ENCODE data around the gene MRPL17. TPM values are rescaled to one million over a fixed set of nuclear protein-coding genes. Genes with fewer than 3 reads are reported as not detected.
A peak's percentile ranks its signal among the peaks of the same experiment; 100 is the strongest.
"Not testable (repeated sequence)": the region's sequence is repeated elsewhere in the genome, so short reads cannot be mapped to it uniquely, and the experiment has no call there.

Gene MRPL17
- 162 TPM for polyA plus RNA-seq (2012; ENCODE audit: insufficient read depth, insufficient read length)

GRCh38 chr11:6682936-6683861 is at the start of gene MRPL17:
Gene MRPL17, minus strand, starts transcription at chr11:6683340. Its CDS starts 44 bp downstream, at chr11:6683296.
- peak; percentile 99 for DNase-seq (ENCODE audit: low read depth, low spot score)
- H3K4me3 ChIP-seq (ENCODE audit: low read length), result peak within 1 kb of the TSS; percentile 82

DNA sequence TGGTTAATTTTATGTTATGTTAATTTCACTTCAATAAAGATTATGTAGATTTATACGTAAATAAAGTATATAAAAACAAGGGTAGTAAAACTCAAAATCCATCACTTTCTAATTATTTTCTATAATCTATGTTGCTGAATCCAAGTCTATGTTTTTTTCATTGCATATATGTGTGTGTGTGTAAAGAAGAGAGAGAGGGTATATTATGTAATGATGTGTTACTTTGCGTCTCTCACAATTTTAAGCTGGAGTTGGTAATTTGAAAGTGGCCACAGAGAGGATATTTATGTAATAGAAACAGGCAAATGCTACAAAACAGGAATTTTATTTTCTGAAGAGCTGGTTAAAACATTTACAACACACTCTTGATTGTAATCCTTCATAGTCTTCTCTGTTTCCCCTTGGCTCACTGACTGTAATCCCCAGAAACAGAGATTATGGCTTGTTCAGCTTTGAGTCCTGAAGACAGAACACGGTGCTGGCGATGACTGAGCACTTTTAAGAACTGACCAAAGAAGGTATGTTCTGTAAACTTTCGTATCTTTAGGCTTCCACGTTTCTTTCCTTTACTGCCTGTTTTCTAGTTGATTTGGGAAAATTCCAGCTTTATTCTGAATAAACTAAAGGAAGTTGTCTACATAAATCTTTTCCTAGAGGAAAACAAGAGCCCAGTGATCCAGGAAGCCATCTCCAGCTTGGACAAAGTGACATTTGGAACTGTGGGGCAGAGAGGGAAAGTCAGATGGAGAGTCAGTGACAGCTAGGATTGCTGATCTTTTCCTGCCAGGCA is 45.0 kb upstream of the MRPL17 start:
- no peak for DNase-seq (ENCODE audit: low read depth, low spot score)

DNA sequence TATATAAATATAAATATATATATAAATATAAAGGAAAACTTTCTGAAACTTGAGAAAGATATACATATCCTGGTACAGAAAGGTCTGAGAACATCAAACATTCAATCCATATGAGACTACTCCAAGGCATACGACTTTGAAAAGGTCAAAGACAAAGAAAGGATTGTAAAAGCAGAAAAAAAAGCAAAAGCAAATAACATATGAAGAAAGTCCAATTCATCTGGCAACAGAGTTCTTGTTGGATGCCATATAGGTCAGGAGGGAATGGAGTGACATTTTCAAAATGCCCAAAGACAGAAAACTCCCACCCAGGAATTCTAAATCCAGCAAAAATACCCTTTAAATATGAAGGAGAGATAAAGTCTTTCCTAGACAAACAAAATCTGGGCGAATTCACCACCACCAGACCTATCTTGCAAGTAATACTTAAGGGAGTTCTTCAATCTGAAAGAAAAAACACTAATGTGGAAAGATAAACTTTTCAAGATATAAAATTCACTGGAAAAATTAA is 42.3 kb upstream of the MRPL17 start:
- no peak for DNase-seq (ENCODE audit: low read depth, low spot score)
- H3K4me3 ChIP-seq (ENCODE audit: low read length), result no peak overlapping the region

More for the DNA sequence above, 45.0 kb upstream of the MRPL17 start:
- no peak overlapping the region for H3K4me3 ChIP-seq (ENCODE audit: low read length)

GRCh38 chr11:6724013-6724412 is 40.9 kb upstream of the MRPL17 start:
- no peak overlapping the region for H3K4me3 ChIP-seq (ENCODE audit: low read length)
- no peak for DNase-seq (ENCODE audit: low read depth, low spot score)

DNA sequence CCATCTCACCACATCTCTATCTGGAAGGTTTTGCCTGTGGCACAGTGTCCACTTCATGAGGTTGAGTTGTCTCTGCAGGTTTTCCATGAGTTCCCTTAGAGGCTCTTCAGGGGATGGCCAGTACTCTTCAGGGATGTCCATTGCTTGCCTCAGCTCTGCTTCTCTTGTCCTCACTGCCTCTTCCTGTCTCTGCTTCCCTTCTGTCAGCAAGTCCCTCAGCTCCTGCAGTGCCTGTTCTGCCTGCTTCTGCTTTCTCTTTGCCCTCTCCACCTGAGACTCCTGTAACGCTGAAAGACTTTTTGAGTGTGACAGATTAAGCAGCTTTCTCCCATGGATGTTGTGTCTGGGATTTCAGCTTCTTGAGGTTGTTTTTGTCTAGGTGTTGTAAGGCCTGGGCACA is 38.2 kb upstream of the MRPL17 start:
- DNase-seq (ENCODE audit: low read depth, low spot score), result no peak
- H3K4me3 ChIP-seq (ENCODE audit: low read length), result no peak overlapping the region

DNA sequence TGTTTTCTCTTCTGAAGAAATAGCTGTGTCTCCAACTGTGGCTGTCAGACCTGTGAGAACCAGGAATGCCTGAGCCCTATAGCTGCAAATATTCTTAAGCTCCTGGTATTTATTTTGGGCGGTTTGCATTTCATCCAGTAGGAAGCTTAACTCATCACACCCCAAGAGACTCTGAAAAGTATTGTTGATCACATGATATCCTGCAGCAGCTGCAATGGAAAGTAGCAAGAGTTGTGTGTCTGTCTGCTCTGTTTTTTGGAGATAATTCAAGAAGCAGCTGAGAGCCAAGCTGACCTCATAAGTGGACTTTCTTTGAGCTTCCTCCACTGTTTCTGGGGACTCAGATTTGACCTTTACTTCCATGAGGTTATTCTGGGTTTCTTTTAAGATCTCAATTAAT is 36.4 kb upstream of the MRPL17 start:
- no peak overlapping the region for H3K4me3 ChIP-seq (ENCODE audit: low read length)
- DNase-seq (ENCODE audit: low read depth, low spot score), result no peak

DNA sequence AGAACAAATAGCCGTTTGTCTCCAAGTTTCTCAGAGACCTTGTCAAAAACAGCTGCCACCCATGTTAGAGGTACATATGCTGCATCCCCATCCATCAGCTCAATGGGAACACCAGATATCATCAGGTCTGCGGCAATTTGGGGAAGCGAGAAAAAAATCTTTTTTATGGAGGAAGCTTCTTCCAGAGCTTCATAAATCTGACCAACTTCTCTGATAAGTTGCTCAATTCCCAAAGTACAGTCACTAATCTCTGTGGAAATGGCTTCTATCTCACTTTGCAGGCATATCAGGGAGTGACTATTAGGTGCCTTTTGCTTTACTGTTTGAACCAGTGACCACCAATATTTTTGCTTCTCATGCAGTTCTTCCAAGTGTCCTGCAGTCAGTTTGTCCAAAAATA is 34.3 kb upstream of the MRPL17 start:
- DNase-seq (ENCODE audit: low read depth, low spot score), result no peak
- H3K4me3 ChIP-seq (ENCODE audit: low read length), result no peak overlapping the region

DNA sequence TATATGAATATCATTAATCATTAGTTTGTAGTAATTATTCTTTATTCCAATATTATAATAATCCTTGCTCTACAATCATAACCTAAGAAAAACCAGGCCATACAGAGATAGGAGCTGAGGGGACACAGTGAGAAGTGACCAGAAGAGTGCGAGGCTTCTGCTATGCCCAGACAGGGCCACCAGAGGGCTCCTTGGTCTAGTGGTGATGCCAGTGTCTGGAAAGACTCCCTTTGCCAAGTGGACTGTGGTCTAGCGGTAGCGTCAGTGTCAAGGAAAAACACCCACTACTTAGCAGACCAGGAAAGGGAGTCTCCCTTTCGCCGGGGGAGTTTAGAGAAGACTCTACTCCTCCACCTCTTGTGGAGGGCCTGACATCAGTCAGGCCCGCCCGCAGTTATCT is 28.4 kb upstream of the MRPL17 start:
- not testable (repeated sequence) for H3K4me3 ChIP-seq (ENCODE audit: low read length); DNase-seq (ENCODE audit: low read depth, low spot score)

DNA sequence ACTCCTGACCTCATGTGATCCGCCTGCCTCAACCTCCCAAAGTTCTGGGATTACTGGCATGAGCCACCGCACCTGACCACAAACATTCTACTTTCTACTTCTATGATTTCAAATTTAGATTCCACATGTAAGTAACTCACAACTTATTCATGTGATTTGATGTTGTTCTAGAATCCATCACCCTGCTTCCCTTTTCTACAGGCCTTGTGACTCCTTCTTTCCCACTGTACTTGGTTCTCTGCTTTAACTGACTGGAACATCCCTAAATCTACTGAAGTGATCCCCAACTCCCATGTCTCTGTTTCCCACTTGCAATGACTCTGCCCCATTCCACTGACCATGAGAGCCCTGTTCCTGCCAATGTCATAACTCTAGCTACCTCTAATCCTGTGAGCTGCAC is 25.7 kb upstream of the MRPL17 start:
- no peak overlapping the region for H3K4me3 ChIP-seq (ENCODE audit: low read length)
- no peak for DNase-seq (ENCODE audit: low read depth, low spot score)

- H3K4me3 ChIP-seq (ENCODE audit: low read length), result no peak overlapping the region
- DNase-seq (ENCODE audit: low read depth, low spot score), result no peak
Measured at GRCh38 chr11:6705905-6706535, 22.9 kb upstream of the MRPL17 start.

GRCh38 chr11:6703247-6704063 is 20.3 kb upstream of the MRPL17 start:
- H3K4me3 ChIP-seq (ENCODE audit: low read length), result no peak overlapping the region
- DNase-seq (ENCODE audit: low read depth, low spot score), result no peak

DNA sequence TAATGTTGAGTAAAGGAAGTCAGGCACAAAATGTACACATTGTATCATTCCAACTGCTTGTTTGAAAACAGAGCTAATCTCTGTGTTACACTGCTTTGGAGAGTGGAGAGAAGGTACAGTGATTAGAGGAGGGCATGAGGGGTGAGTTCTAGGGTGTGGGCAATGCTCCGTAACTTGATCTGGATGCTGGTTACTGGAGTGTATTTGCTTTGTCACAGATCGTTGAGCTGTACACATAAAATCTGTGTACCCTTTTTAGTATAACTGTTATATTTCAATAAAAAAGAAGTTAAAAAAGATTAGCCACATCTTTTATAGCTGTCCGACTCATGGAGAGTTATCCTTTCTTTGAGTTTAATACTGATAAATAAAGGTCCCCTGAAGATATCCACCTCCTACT is 18.8 kb upstream of the MRPL17 start:
- H3K4me3 ChIP-seq (ENCODE audit: low read length); DNase-seq (ENCODE audit: low read depth, low spot score): not testable (repeated sequence)

GRCh38 chr11:6695377-6695776 is 12.2 kb upstream of the MRPL17 start:
- H3K4me3 ChIP-seq (ENCODE audit: low read length), result no peak overlapping the region
- DNase-seq (ENCODE audit: low read depth, low spot score), result no peak

GRCh38 chr11:6694229-6694535 is 11.0 kb upstream of the MRPL17 start:
- DNase-seq (ENCODE audit: low read depth, low spot score), result no peak
- H3K4me3 ChIP-seq (ENCODE audit: low read length), result no peak overlapping the region

- H3K4me3 ChIP-seq (ENCODE audit: low read length), result no peak overlapping the region
- no peak for DNase-seq (ENCODE audit: low read depth, low spot score)
Measured at GRCh38 chr11:6693342-6694228, 10.4 kb upstream of the MRPL17 start.

GRCh38 chr11:6692128-6692527 is 9.0 kb upstream of the MRPL17 start:
- no peak for DNase-seq (ENCODE audit: low read depth, low spot score)
- H3K4me3 ChIP-seq (ENCODE audit: low read length), result no peak overlapping the region

GRCh38 chr11:6690431-6691132 is 7.4 kb upstream of the MRPL17 start:
- DNase-seq (ENCODE audit: low read depth, low spot score); H3K4me3 ChIP-seq (ENCODE audit: low read length): not testable (repeated sequence)
